Left hindlimb (tissue), 1 donor: ENCODE measurements around the gene MAGOH.
A peak's percentile ranks its signal among the peaks of the same experiment; 100 is the strongest.

Experiments
- DNase-seq: peaks from one replicate; pipeline ENCODE4 v3.0.0-alpha.2; 2018

Gene MAGOH

DNA sequence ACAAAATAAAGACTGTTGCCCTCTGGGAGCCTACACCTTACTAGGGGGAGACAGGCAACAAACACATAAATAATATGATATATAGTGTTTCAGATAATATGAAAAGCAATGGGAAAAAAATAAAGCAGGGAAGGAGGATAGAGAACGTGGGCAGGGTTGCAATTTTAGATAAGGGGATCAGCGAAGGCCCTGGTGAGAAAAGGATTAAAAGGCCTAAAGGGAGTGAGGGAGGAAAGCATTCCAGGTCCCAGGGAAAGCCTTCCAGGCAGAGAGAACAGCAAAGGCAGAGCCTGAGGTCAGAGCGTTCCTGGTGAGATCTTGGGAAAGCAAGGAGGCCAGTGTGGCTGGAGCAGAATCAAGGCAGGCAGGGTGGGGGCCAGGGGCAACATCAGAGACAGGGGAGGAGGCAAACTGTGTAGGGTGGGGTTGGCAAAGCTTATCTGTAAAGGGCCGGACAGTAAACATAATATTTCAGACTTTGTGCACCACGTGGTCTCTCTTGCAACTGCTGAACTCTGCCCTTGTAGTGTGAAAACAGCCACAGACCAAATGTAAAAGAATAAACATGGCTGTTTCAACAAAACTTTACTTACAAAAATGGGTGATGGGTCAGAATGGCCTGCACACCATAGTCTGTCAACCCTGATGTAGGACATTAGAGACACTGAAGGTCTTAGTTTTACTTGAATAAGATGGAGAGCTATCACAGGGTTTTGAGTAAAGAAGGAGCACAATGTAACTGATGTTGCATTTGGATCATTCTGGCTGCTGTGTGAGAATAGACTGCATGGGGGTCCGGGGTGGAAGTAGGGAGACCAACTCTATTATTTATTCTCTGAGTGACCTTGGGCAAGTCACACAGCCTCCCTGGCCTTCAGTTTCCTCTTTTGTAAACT is 55.0 kb downstream of the MAGOH start:
- no peak for DNase-seq

- no peak for DNase-seq
Observed at GRCh38 chr1:53182716-53183094, 55.6 kb downstream of the MAGOH start.

DNA sequence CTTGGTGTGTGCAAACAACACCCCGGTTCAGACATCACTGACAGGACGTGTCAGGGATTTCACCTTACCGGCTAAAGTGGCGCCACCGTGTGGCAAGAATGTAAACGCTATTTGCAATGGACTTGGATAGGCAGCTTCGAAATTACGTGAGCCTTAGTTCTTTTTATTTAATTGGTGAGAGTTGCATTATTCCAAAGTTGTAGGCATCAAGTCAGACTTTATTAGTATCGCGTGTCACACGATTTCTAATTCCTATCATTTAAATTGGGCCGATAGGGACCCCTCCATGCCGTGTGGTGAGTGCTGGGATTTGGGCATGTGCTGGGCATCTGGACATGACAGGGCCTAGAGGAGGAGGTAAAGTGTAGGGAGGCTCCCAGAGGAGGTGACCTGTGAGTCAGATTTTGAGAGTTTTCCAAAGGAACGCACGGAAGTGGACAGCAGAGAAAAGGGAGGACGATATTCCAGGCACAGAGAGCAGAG is 56.2 kb downstream of the MAGOH start:
- DNase-seq, result peak; percentile 67

DNA sequence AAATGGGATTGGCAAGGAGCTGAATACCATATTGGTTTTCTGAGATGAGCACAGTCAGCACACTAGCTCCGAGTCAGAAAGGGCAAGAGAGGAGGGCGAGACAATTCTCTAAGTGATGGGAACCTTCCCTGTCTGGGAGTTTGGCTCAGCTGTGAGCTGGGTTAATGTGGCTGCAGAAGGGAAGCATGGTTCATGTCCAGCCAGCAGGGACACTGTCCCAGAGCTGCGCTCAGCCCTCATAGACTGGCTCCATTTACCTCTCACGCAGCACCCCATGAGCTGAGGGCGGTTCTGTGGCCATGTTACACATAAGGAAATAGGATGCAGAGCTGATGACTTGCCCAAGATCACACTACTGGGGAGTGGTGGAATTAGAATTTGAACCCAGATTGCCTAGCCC is 57.4 kb downstream of the MAGOH start:
- DNase-seq, result no peak

- no peak for DNase-seq
Observed at GRCh38 chr1:53180226-53180625, 58.1 kb downstream of the MAGOH start.
